OCI-LY7 (cell line): ENCODE results near the gene KIF14. TPM values are rescaled to one million over a fixed set of nuclear protein-coding genes. Genes with fewer than 3 reads are reported as not detected.

Experiments used
- BruUV-seq: library from RNA; stranded (reverse); fragments of 400-500 nt; replicated peaks from 2 replicates; lab custom pipeline; 2021; lab: Mats Ljungman, UMichigan
- CTCF ChIA-PET: fragments of 300-600 bp; sonication (Branson Sonifier 250); formaldehyde crosslinking; loops from one replicate; lab custom pipeline; 2022; ENCODE audit warnings: antibody characterized with exemption; ENCODE audit not compliant: unreplicated experiment; lab: Charles Lee
- POLR2A ChIA-PET: fragments of 300-600 bp; sonication (Branson Sonifier 250); formaldehyde crosslinking; loops from one replicate; lab custom pipeline; 2022; ENCODE audit warnings: antibody characterized with exemption; lab: Charles Lee
- DNase-seq: peaks from one replicate; pipeline ENCODE4 v3.0.0-alpha.2; 2015; ENCODE audit warnings: low spot score
- H2AFZ ChIP-seq: fragments of 200-600 bp; sonication (generic), shearing (Covaris generic); 2 replicates; pipeline ENCODE4 v1.6.1; 2014; ENCODE audit warnings: mild to moderate bottlenecking, antibody characterized with exemption, low read length, moderate library complexity
- H3K27ac ChIP-seq: fragments of 200-600 bp; sonication (generic); 2 replicates; pipeline ENCODE4 v1.5.1; 2014; ENCODE audit warnings: mixed run types, low read depth, mild to moderate bottlenecking, moderate library complexity, low read length, inconsistent platforms; ENCODE audit not compliant: poor library complexity, severe bottlenecking
- H3K36me3 ChIP-seq: fragments of 200-600 bp; sonication (generic); 2 replicates; pipeline ENCODE4 v1.6.1; 2014; ENCODE audit warnings: mild to moderate bottlenecking, antibody characterized with exemption, low read length, moderate library complexity, mixed read lengths; ENCODE audit not compliant: insufficient read depth
- H3K4me1 ChIP-seq: fragments of 200-600 bp; sonication (generic); 2 replicates; pipeline ENCODE4 v1.5.1; 2014; ENCODE audit warnings: mild to moderate bottlenecking, low read length; ENCODE audit not compliant: insufficient read depth, poor library complexity, severe bottlenecking
- H3K4me2 ChIP-seq: fragments of 200-600 bp; sonication (generic); 2 replicates; pipeline ENCODE4 v1.6.1; 2014; ENCODE audit warnings: mild to moderate bottlenecking, low read length
- H3K4me3 ChIP-seq: fragments of 200-600 bp; sonication (generic); 2 replicates; pipeline ENCODE4 v1.5.1; 2014; ENCODE audit warnings: mild to moderate bottlenecking, low read depth, low read length; ENCODE audit not compliant: poor library complexity, severe bottlenecking
- H3K79me2 ChIP-seq: fragments of 200-600 bp; sonication (generic); 2 replicates; pipeline ENCODE4 v1.6.1; 2016; ENCODE audit warnings: low read depth, mild to moderate bottlenecking, low read length, moderate library complexity, mixed read lengths; ENCODE audit not compliant: insufficient read depth
- H3K9me2 ChIP-seq: fragments of 200-600 bp; sonication (generic); 2 replicates; pipeline ENCODE4 v1.6.1; 2016; ENCODE audit warnings: mild to moderate bottlenecking, low read length, mixed read lengths; ENCODE audit not compliant: insufficient read depth
- H3K9me3 ChIP-seq: fragments of 200-600 bp; sonication (generic); 2 replicates; pipeline ENCODE4 v1.6.1; 2014; ENCODE audit warnings: mild to moderate bottlenecking, mixed run types, low read length, mixed read lengths
- H4K20me1 ChIP-seq: fragments of 200-600 bp; sonication (generic); 2 replicates; pipeline ENCODE4 v1.6.1; 2014; ENCODE audit warnings: mild to moderate bottlenecking, antibody characterized with exemption, low read length, moderate library complexity, mixed read lengths; ENCODE audit not compliant: insufficient read depth
- EZH2phosphoT487 ChIP-seq: fragments of 200-600 bp; sonication (generic); IDR thresholded peaks from 2 replicates; pipeline ENCODE4 v1.6.1; 2018; ENCODE audit warnings: low read depth, borderline replicate concordance, mild to moderate bottlenecking, mixed run types, antibody characterized with exemption, low read length, moderate library complexity, mixed read lengths
- intact Hi-C: fragments of 100-400 bp; cut with micrococcal nuclease; formaldehyde crosslinking; loops from one replicate; pipeline ENCODE4 v1.10.0; 2022; ENCODE audit not compliant: unreplicated experiment
- total RNA-seq, 2 experiments: library from RNA; depleted of rRNA in 1 of 2; stranded (reverse); fragments of >200 nt in 1 of 2; shearing (Covaris generic) in 1 of 2; gene quantifications; 2 replicates each; pipeline ENCODE4 v1.2.3, GENCODE V29; 2014 to 2022
- TF ChIP-seq, protein P1 (sequence below): fragments of 200-600 bp; sonication (generic); conservative IDR thresholded peaks from 2 replicates; pipeline ENCODE4 v1.5.1; 2014; ENCODE audit warnings: mild to moderate bottlenecking, antibody characterized with exemption, low read length, moderate library complexity, mixed read lengths

Gene KIF14
- total RNA-seq, 2 experiments from 2014 or later, result 15.0 to 20.1 TPM

DNA sequence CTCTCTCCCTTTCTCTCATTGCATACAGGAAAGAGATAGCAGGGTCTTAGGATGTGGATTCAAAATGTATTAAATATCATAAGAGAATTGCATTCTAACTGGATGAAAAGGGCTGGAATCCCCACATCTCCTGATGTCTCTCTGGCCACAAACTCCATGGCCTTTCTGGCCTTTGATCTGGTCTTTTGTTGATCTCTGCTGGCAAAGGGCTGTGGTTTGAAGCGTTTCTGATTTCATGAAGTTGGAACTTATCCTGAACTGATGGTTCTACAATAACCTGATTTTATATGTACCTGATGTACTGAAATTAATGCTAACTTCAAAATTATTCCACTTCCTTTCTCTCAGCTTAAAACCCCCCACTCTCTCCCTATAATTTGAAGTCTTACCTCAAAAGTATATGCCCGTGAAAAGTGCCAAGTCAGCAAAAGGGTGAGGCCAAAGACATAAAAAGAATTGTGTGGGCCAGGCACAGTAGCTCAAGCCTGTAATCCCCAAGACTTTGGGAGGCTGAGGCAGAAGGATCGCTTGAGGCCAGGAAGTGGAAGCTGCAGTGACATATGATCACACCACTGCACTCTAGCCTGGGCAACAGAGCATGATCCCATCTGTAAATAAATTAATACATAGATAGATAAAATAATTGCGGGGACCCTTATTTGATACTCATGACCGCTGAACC lies 6.4 kb upstream of the KIF14 start:
- DNase-seq, result no peak
- TF ChIP-seq EZH2phosphoT487, result no peak
- TF ChIP-seq, protein P1, sequence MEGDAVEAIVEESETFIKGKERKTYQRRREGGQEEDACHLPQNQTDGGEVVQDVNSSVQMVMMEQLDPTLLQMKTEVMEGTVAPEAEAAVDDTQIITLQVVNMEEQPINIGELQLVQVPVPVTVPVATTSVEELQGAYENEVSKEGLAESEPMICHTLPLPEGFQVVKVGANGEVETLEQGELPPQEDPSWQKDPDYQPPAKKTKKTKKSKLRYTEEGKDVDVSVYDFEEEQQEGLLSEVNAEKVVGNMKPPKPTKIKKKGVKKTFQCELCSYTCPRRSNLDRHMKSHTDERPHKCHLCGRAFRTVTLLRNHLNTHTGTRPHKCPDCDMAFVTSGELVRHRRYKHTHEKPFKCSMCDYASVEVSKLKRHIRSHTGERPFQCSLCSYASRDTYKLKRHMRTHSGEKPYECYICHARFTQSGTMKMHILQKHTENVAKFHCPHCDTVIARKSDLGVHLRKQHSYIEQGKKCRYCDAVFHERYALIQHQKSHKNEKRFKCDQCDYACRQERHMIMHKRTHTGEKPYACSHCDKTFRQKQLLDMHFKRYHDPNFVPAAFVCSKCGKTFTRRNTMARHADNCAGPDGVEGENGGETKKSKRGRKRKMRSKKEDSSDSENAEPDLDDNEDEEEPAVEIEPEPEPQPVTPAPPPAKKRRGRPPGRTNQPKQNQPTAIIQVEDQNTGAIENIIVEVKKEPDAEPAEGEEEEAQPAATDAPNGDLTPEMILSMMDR, result no peak
- no peak overlapping the region for H3K27ac ChIP-seq
- H3K4me3 ChIP-seq, result no peak overlapping the region
- no peak overlapping the region for H3K4me2 ChIP-seq
- H3K4me1 ChIP-seq, result peaks cover 12% of the 10 kb centered on the region
- no peak overlapping the region for H2AFZ ChIP-seq
- intact Hi-C loops, result loop anchor here (10.0 kb wide), 2 partner anchors 398 to 488 kb away; partner anchors contain the start of genes CACNA1S and KIF21B
- H3K36me3 ChIP-seq, result no peaks in the 10 kb centered on the region
- H3K9me2 ChIP-seq, result no peaks in the 10 kb centered on the region
- CTCF ChIA-PET, result no interaction called here
- no TSS peak for BruUV-seq
- H3K79me2 ChIP-seq, result no peaks in the 10 kb centered on the region
- H4K20me1 ChIP-seq, result no peaks in the 10 kb centered on the region
- H3K9me3 ChIP-seq, result no peaks in the 10 kb centered on the region
- POLR2A ChIA-PET, result interaction anchor here (1.0 kb wide), 1 partner anchor 154 kb away, joined by 4 read pairs; no protein-coding TSS in a partner anchor

DNA sequence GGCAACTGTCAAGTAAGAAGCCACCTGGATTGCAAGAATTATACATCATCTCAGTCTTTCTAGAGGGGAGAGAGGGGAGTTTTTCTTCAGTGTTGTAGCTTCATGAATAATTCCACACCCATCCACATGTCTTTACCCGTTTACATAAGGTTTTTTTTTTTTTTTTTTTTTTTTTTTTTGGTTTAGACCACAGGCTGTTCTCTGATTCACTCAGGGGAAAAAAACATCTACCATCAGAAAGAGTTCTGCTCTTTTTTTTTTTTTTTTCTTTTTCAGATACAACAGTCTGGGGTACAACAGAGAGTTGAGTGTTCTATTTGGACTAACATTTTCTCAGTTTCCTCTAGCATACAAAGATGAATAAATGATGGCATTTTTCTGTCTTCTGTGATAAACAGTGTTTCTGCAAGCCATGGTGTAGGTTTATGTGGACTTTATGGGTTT lies 4.9 kb upstream of the KIF14 start:
- TF ChIP-seq, protein P1, result no peak
- no peak for TF ChIP-seq EZH2phosphoT487
- Histone ChIP-seq H3K4me3 (no peak overlapping the region), H3K27ac (no peak overlapping the region)

More for the DNA sequence above, 4.9 kb upstream of the KIF14 start:
- H3K4me1 ChIP-seq, result peaks cover 15% of the 10 kb centered on the region
- no peak for DNase-seq
- BruUV-seq, result no TSS peak
- ChIA-PET POLR2A (interaction anchor here (0.5 to 0.7 kb wide), 3 partner anchors 11 to 70 kb away, joined by 3 to 5 read pairs (median 3); no protein-coding TSS in a partner anchor), CTCF (no interaction called here)
- no peak overlapping the region for H3K4me2 ChIP-seq
- no peaks in the 10 kb centered on the region for H4K20me1 ChIP-seq
- H3K9me3 ChIP-seq, result no peaks in the 10 kb centered on the region
- no peaks in the 10 kb centered on the region for H3K36me3 ChIP-seq
- H3K79me2 ChIP-seq, result no peaks in the 10 kb centered on the region; the same call in 1 of the 2 replicates
- intact Hi-C loops, result loop anchor here (10.0 kb wide), 2 partner anchors 399 to 489 kb away; partner anchors contain the start of genes CACNA1S and KIF21B
- no peak overlapping the region for H2AFZ ChIP-seq
- no peaks in the 10 kb centered on the region for H3K9me2 ChIP-seq
